ENCODE results near the gene SEL1L3. TPM values are rescaled to one million over a fixed set of nuclear protein-coding genes. Genes with fewer than 3 reads are reported as not detected.

The SEL1L3 gene
- total RNA-seq, 1 experiment from 2014 or later, result 48.3 TPM

GRCh38 chr4:25807102-25807728 is 55.6 kb downstream of the SEL1L3 start:
- no peaks in the 10 kb centered on the region for H3K79me1 ChIP-seq (ENCODE audit: insufficient read depth, low read depth, low read length, poor library complexity, severe bottlenecking)
- no peaks in the 10 kb centered on the region for H3K9me3 ChIP-seq (ENCODE audit: control insufficient read depth, low read depth, low read length)
- Mint-ChIP-seq H3K27ac (peak overlapping the region; percentile 56 to 74 (median 69); a peak in 2 of 7 replicates), H3K9me3 (no peaks in the 10 kb centered on the region), H3K27me3 (ENCODE audit: low read depth) (peaks cover 16% of the 10 kb centered on the region), H3K36me3 (ENCODE audit: insufficient read depth in 1 of 3, low read depth in 3 of 3) (peaks cover 16 to 39% (median 26%) of the 10 kb centered on the region in 3 experiments), H3K4me1 (peaks cover 45 to 57% of the 10 kb centered on the region in 2 experiments), H3K4me3 (peak overlapping the region; percentile 14 to 39; a peak in 2 of 5 replicates)
- H2AFZ ChIP-seq (ENCODE audit: low read length), result no peak overlapping the region
- peaks cover 2% of the 10 kb centered on the region; the same call in 1 of the 2 replicates for H3K27me3 ChIP-seq (ENCODE audit: insufficient read depth, low read length)
- no peak overlapping the region for H2AK5ac ChIP-seq (ENCODE audit: insufficient read length, low read length)
- TF ChIP-seq CTCF (conservative IDR thresholded peaks at IDR 0.05), result no peak
- no peaks in the 10 kb centered on the region for H4K20me1 ChIP-seq (ENCODE audit: control insufficient read depth, insufficient read depth, insufficient read length)
- H3K56ac ChIP-seq (ENCODE audit: insufficient read length, low read depth, low read length), result no peak overlapping the region
- H3K9ac ChIP-seq (ENCODE audit: extremely low read depth, insufficient read length, low read length), result no peak overlapping the region
- no peaks in the 10 kb centered on the region for H3K79me2 ChIP-seq (ENCODE audit: insufficient read depth, low read length)
- no peak overlapping the region for H3K18ac ChIP-seq (ENCODE audit: insufficient read length, low read depth, low read length)
- WGBS (ENCODE audit: extremely low coverage, insufficient read length, low lambda C conversion rate), result no CpG with 5 or more reads among the region's 8 CpGs
- H4K5ac ChIP-seq (ENCODE audit: insufficient read length, low read depth, low read length), result no peak overlapping the region
- H3K4ac ChIP-seq (ENCODE audit: low read depth, low read length), result no peak overlapping the region
- DNase-seq, result peak; percentile 17
- H3K23ac ChIP-seq (ENCODE audit: insufficient read length, low read depth, low read length), result no peak overlapping the region
- H4K8ac ChIP-seq (replicated peaks; ENCODE audit: insufficient read length, low read depth, low read length), result no peak overlapping the region
- no peak overlapping the region for H2BK5ac ChIP-seq (ENCODE audit: insufficient read length, low read length)
- no peak overlapping the region for H2BK12ac ChIP-seq (ENCODE audit: insufficient read length, low read depth, low read length)
- H3K4me2 ChIP-seq (ENCODE audit: insufficient read depth, insufficient read length, low read length), result no peak overlapping the region
- H3K23me2 ChIP-seq (ENCODE audit: insufficient read length, low read depth, low read length, poor library complexity, severe bottlenecking), result no peaks in the 10 kb centered on the region
- no peak overlapping the region for H2BK120ac ChIP-seq (ENCODE audit: low read depth, low read length, poor library complexity, severe bottlenecking)
- peaks cover 6% of the 10 kb centered on the region; the same call in 1 of the 2 replicates for H3K4me1 ChIP-seq (ENCODE audit: insufficient read depth, low read length)
- H2BK20ac ChIP-seq (ENCODE audit: low read depth, low read length, poor library complexity, severe bottlenecking), result no peak overlapping the region
- H4K91ac ChIP-seq (ENCODE audit: insufficient read length, low read depth, low read length), result no peak overlapping the region
- H2BK15ac ChIP-seq (ENCODE audit: low read depth, low read length), result no peak overlapping the region
- H3K27ac ChIP-seq (ENCODE audit: insufficient read length, low read depth, low read length), result no peak overlapping the region
- H3K14ac ChIP-seq (ENCODE audit: insufficient read depth, low read length), result no peak overlapping the region
- H3T11ph ChIP-seq (ENCODE audit: low read length), result no peak overlapping the region

Data from H9 (cell line).